Natural killer cell (primary cell): ENCODE results near the gene CAND1. TPM values are rescaled to one million over a fixed set of nuclear protein-coding genes. Genes with fewer than 3 reads are reported as not detected.
A peak's percentile ranks its signal among the peaks of the same experiment; 100 is the strongest.

Experiments used
- ATAC-seq, 3 donors: fragments of 150-1000 bp in 2 of 3; fragments of 200-7000 bp in 1 of 3; cut with Tn5 transposase; 1 replicate in 1 of 3; 2 replicates in 2 of 3; pipeline ENCODE4 v1.10.0; 2021; ENCODE audit warnings: mild to moderate bottlenecking in 2 of 3, moderate library complexity in 2 of 3
- DNase-seq, 2 donors: peaks; one replicate each; pipeline versions ENCODE4 v3.0.0 to v3.0.0-alpha.2; 2013 to 2021; ENCODE audit warnings: mixed read lengths in 1 of 2
- H3K27ac ChIP-seq: one replicate; pipeline ENCODE4 v1.5.1; 2013; ENCODE audit warnings: mild to moderate bottlenecking, low read length
- H3K27me3 ChIP-seq: one replicate; pipeline ENCODE4 v1.6.1; 2013; ENCODE audit warnings: low read length; ENCODE audit not compliant: control insufficient read depth, insufficient read depth
- H3K36me3 ChIP-seq: one replicate; pipeline ENCODE4 v1.6.1; 2013; ENCODE audit warnings: low read length; ENCODE audit not compliant: control insufficient read depth, insufficient read depth
- H3K4me1 ChIP-seq: one replicate; pipeline ENCODE4 v1.6.1; 2013; ENCODE audit warnings: low read length; ENCODE audit not compliant: control insufficient read depth, insufficient read depth
- H3K4me3 ChIP-seq: one replicate; pipeline ENCODE4 v1.5.1; 2013; ENCODE audit warnings: low read length
- H3K9me3 ChIP-seq: one replicate; pipeline ENCODE4 v1.6.1; 2013; ENCODE audit warnings: low read length; ENCODE audit not compliant: control insufficient read depth, insufficient read depth
- H3K27ac Mint-ChIP-seq, 2 donors: one replicate each; pipeline ENCODE4 v1.8.0; 2022; ENCODE audit warnings: mild to moderate bottlenecking in 2 of 2, mixed read lengths in 2 of 2, moderate library complexity in 1 of 2
- H3K27me3 Mint-ChIP-seq, 2 donors: one replicate each; pipeline ENCODE4 v1.8.0; 2022; ENCODE audit warnings: low read depth in 2 of 2, mixed read lengths in 2 of 2
- H3K36me3 Mint-ChIP-seq: one replicate; pipeline ENCODE4 v1.8.0; 2022; ENCODE audit warnings: mixed read lengths
- H3K4me1 Mint-ChIP-seq, 2 donors: one replicate each; pipeline ENCODE4 v1.8.0; 2022; ENCODE audit warnings: mixed read lengths in 2 of 2
- H3K4me3 Mint-ChIP-seq: one replicate; pipeline ENCODE4 v1.8.0; 2022; ENCODE audit warnings: mild to moderate bottlenecking, moderate library complexity, mixed read lengths
- H3K9me3 Mint-ChIP-seq, 2 donors: one replicate each; pipeline ENCODE4 v1.8.0; 2022; ENCODE audit warnings: mixed read lengths in 2 of 2
- CTCF ChIP-seq: fragments of 200-600 bp; IDR thresholded peaks from one replicate; pipeline ENCODE4 v1.8.0; 2022; ENCODE audit warnings: antibody characterized with exemption
- WGBS: methylation state at CpG from one replicate; pipeline ENCODE4 v1.1.7; 2013; ENCODE audit warnings: missing lambda C conversion rate; ENCODE audit not compliant: insufficient coverage; 5-methylcytosine and 5-hydroxymethylcytosine counted together
- intact Hi-C: fragments of 100-400 bp; cut with micrococcal nuclease; formaldehyde crosslinking; loops from one replicate; pipeline ENCODE4 v1.14.2; 2022
- total RNA-seq, 4 donors: library from RNA; stranded (reverse); fragments of 120-200 nt in 1 of 4; gene quantifications; one replicate each; pipeline versions ENCODE4 v1.2.3 to v1.2.4, GENCODE V29; 2013 to 2022

The CAND1 gene
- total RNA-seq, 3 donors from 2014 or later (not counting 1 experiment from before 2014, with no cell fraction given), result 103 to 118 (median 104) TPM

- H3K27ac ChIP-seq, result no peak overlapping the region
- no peaks in the 10 kb centered on the region for H3K4me1 ChIP-seq
- no peaks in the 10 kb centered on the region for H3K9me3 Mint-ChIP-seq
- H3K36me3 ChIP-seq, result peaks cover 18% of the 10 kb centered on the region
- H3K36me3 Mint-ChIP-seq, result no peaks in the 10 kb centered on the region
- H3K4me1 Mint-ChIP-seq, result peaks cover 48 to 52% of the 10 kb centered on the region in 2 donors
- H3K4me3 Mint-ChIP-seq, result no peak overlapping the region
- H3K27ac Mint-ChIP-seq, result peak overlapping the region in 1 of 2 donors; percentile 19
- TF ChIP-seq CTCF, result no peak
- no peak for ATAC-seq
- WGBS, result no CpG with 5 or more reads among the region's 1 CpG
- no peaks in the 10 kb centered on the region for H3K27me3 Mint-ChIP-seq
- no peak overlapping the region for H3K4me3 ChIP-seq
- no peaks in the 10 kb centered on the region for H3K9me3 ChIP-seq
- intact Hi-C loops, result no loop called here
- no peaks in the 10 kb centered on the region for H3K27me3 ChIP-seq
- DNase-seq, result no peak
Observed at GRCh38 chr12:67279637-67280036, 10.5 kb downstream of the CAND1 start.

- Histone ChIP-seq H3K9me3 (no peaks in the 10 kb centered on the region), H3K4me3 (no peak overlapping the region), H3K4me1 (no peaks in the 10 kb centered on the region), H3K27me3 (no peaks in the 10 kb centered on the region), H3K27ac (no peak overlapping the region), H3K36me3 (peaks cover 23% of the 10 kb centered on the region)
- no peaks in the 10 kb centered on the region for H3K9me3 Mint-ChIP-seq
- ATAC-seq (no peak), DNase-seq (no peak)
- H3K36me3 Mint-ChIP-seq, result no peaks in the 10 kb centered on the region
- no CpG with 5 or more reads among the region's 4 CpGs for WGBS
- H3K4me1 Mint-ChIP-seq, result peaks cover 48 to 52% of the 10 kb centered on the region in 2 donors
- no peak for TF ChIP-seq CTCF
- no peak overlapping the region for H3K4me3 Mint-ChIP-seq
- H3K27me3 Mint-ChIP-seq, result no peaks in the 10 kb centered on the region
- intact Hi-C loops, result no loop called here
- no peak overlapping the region for H3K27ac Mint-ChIP-seq
Observed at GRCh38 chr12:67280088-67280487, 10.9 kb downstream of the CAND1 start.

- TF ChIP-seq CTCF, result no peak
- ATAC-seq (no peak), DNase-seq (no peak)
- H3K36me3 ChIP-seq, result peaks cover 24% of the 10 kb centered on the region
- Mint-ChIP-seq H3K36me3 (no peaks in the 10 kb centered on the region), H3K9me3 (no peaks in the 10 kb centered on the region), H3K4me3 (no peak overlapping the region), H3K27ac (no peak overlapping the region), H3K27me3 (no peaks in the 10 kb centered on the region), H3K4me1 (peaks cover 47 to 48% of the 10 kb centered on the region in 2 donors)
- intact Hi-C loops, result no loop called here
- no peaks in the 10 kb centered on the region for H3K9me3 ChIP-seq
- H3K4me3 ChIP-seq, result no peak overlapping the region
- H3K4me1 ChIP-seq, result no peaks in the 10 kb centered on the region
- no CpG with 5 or more reads among the region's 2 CpGs for WGBS
- H3K27me3 ChIP-seq, result no peaks in the 10 kb centered on the region
- no peak overlapping the region for H3K27ac ChIP-seq
Observed at GRCh38 chr12:67280572-67280971, 11.4 kb downstream of the CAND1 start.

- no peaks in the 10 kb centered on the region for H3K27me3 ChIP-seq
- TF ChIP-seq CTCF, result no peak
- Mint-ChIP-seq H3K4me1 (peaks cover 36 to 39% of the 10 kb centered on the region in 2 donors), H3K4me3 (no peak overlapping the region), H3K27ac (peak overlapping the region in 1 of 2 donors; percentile 55), H3K36me3 (peaks cover 14% of the 10 kb centered on the region), H3K9me3 (no peaks in the 10 kb centered on the region), H3K27me3 (no peaks in the 10 kb centered on the region)
- no peak for ATAC-seq
- intact Hi-C loops, result no loop called here
- no peak overlapping the region for H3K4me3 ChIP-seq
- 98% methylated on average over 2 of the region's 2 CpGs for WGBS
- no peak overlapping the region for H3K27ac ChIP-seq
- H3K4me1 ChIP-seq, result peaks cover 7% of the 10 kb centered on the region
- peaks cover 24% of the 10 kb centered on the region for H3K36me3 ChIP-seq
- DNase-seq, result no peak
- H3K9me3 ChIP-seq, result no peaks in the 10 kb centered on the region
Observed at GRCh38 chr12:67284561-67284960, 15.4 kb downstream of the CAND1 start.
